ENCODE data around the gene CRELD1. TPM values are rescaled to one million over a fixed set of nuclear protein-coding genes. Genes with fewer than 3 reads are reported as not detected.

CRELD1 gene
- total and polyA plus RNA-seq, 2 of the 13 experiments (the other 11 are each of a cell fraction or from before 2014, with no cell fraction given): 27.1 to 61.9 TPM

DNA sequence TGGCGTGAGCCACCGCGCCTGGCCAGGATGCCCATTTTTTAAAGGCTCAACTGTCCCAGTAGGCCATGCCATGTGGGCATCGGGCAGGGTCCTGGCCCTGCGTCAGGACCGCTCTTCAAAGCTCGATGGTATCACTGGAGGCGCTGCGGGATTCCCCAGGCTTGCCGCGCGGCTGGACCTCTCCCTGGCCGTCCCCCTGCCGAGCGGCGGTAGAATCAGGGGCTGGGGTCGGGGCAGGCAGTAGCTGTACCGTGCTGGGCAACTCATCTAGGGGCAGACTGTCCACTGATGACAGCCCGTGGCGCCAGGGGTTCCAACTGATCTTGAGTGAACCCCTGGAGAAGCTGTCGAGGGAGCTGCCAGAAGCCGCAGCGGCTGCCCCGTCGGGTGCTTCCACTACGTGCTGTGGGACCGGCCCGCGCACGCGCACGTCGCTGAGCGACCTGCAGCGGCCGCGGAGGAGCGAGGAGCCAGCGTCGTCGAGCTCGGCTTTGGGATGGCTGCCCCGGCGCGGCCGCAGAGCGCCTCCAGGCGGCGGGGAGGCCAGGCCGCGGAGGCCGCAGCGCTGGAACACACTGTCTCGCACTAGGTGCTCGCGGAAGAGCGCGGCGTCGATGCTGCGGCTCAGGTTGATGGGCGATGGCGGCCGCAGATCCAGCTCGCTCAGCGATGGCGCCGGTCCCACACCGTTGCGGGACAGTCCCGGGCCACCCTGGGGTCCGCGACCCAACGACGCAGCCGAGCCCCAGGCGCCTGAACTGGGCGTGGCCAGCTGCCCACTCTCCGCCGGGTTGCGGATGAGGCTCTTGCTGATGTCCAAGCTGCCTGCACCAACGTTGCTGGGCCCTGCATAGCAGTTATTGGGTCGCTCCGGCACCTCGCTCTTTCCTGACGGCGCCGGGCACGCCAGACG, 12.7 kb downstream of the CRELD1 start (continued):
- TF ChIP-seq, protein P1, sequence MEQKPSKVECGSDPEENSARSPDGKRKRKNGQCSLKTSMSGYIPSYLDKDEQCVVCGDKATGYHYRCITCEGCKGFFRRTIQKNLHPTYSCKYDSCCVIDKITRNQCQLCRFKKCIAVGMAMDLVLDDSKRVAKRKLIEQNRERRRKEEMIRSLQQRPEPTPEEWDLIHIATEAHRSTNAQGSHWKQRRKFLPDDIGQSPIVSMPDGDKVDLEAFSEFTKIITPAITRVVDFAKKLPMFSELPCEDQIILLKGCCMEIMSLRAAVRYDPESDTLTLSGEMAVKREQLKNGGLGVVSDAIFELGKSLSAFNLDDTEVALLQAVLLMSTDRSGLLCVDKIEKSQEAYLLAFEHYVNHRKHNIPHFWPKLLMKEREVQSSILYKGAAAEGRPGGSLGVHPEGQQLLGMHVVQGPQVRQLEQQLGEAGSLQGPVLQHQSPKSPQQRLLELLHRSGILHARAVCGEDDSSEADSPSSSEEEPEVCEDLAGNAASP (CRISPR knock-in tag; IDR thresholded peaks at IDR 0.05; ENCODE audit: borderline replicate concordance): peak; percentile 68
- TF ChIP-seq YEATS2 (CRISPR knock-in tag; IDR thresholded peaks at IDR 0.05; ENCODE audit: borderline replicate concordance) (peak; percentile 70; the same call in 1 of the 2 replicates), HOMEZ (CRISPR knock-in tag; IDR thresholded peaks at IDR 0.05; ENCODE audit: low read depth) (peak; percentile 16; the same call in 1 of the 2 replicates), ZNF83 (CRISPR knock-in tag; IDR thresholded peaks at IDR 0.05; ENCODE audit: borderline replicate concordance) (no peak), U2AF2 (IDR thresholded peaks at IDR 0.05; ENCODE audit: low read depth, low read length) (no peak), ZFP91 (CRISPR knock-in tag; IDR thresholded peaks at IDR 0.05; ENCODE audit: borderline replicate concordance) (peak; percentile 92), JARID2 (CRISPR knock-in tag; IDR thresholded peaks at IDR 0.05; ENCODE audit: insufficient replicate concordance) (no peak), THAP8 (CRISPR knock-in tag; IDR thresholded peaks at IDR 0.05; ENCODE audit: borderline replicate concordance) (no peak; the same call in 1 of the 2 replicates), PHF20 (CRISPR knock-in tag; IDR thresholded peaks at IDR 0.05) (peak; percentile 74), TEAD3 (CRISPR knock-in tag; optimal IDR thresholded peaks at IDR 0.05; ENCODE audit: borderline replicate concordance) (peak; percentile 34), ZNF350 (CRISPR knock-in tag; IDR thresholded peaks at IDR 0.05; ENCODE audit: borderline replicate concordance, low read depth) (no peak; the same call in 1 of the 2 replicates), ZNF451 (CRISPR knock-in tag; IDR thresholded peaks at IDR 0.05) (peak; percentile 89; the same call in 1 of the 2 replicates), ZNF776 (CRISPR knock-in tag; IDR thresholded peaks at IDR 0.05) (peak; percentile 99)
- TF ChIP-seq, protein P2, sequence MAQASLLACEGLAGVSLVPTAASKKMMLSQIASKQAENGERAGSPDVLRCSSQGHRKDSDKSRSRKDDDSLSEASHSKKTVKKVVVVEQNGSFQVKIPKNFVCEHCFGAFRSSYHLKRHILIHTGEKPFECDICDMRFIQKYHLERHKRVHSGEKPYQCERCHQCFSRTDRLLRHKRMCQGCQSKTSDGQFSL (CRISPR knock-in tag; IDR thresholded peaks at IDR 0.05): no peak
- TF ChIP-seq, protein P3, sequence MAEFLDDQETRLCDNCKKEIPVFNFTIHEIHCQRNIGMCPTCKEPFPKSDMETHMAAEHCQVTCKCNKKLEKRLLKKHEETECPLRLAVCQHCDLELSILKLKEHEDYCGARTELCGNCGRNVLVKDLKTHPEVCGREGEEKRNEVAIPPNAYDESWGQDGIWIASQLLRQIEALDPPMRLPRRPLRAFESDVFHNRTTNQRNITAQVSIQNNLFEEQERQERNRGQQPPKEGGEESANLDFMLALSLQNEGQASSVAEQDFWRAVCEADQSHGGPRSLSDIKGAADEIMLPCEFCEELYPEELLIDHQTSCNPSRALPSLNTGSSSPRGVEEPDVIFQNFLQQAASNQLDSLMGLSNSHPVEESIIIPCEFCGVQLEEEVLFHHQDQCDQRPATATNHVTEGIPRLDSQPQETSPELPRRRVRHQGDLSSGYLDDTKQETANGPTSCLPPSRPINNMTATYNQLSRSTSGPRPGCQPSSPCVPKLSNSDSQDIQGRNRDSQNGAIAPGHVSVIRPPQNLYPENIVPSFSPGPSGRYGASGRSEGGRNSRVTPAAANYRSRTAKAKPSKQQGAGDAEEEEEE (CRISPR knock-in tag; IDR thresholded peaks at IDR 0.05; ENCODE audit: borderline replicate concordance): no peak
